NCI-H1417 treated with DMSO at 0.1 percent for 48 hours (cell line): Measurements from ENCODE around the gene GOLGA6A.

Source experiments
- DNase-seq: peaks from one replicate; lab custom pipeline; 2025; lab: John Stamatoyannopoulos, UW

Gene GOLGA6A

DNA sequence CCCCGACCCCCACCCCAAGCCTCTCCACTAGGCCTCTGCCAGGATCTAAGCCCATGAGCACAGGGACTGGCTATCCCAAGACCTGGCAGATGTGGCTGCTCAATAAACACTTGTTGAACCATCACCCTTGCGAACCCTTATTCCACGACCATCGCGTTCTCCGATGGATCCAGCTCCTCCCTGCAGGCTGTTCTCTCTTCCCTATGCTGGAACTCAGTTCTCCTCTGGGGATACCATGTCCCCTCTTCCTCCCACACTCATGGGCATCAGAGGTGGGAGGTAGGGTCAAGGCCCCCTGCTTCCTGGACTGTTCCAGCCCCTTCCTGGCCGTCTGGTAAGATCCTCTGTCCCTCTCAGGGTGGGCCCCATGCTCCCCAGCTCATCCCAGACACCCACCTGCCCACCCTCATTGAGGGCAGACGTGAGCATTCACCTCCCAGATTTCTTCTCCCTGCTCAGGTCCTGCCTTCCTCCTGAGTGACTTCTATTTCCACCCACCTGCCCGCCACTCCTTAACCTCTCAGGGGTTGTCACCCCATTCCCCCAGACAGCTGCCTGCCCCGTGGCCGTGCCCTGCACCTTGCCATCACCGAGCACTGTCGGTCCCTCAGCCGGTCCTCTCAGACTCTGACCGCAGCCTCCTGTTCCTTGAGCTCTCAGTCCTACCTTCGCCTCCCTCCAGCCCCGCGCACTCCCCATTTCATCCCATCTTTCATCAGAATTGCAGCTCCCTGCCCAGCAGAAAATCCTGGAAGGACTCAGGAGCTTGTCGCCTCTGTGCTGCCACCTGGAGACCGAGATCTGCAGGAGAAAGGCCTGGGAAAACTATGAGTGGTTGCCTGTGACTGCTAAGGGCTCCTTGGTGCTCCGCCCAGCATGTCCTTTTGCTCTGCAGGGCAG is 45.8 kb downstream of the GOLGA6A start:
- no peak for DNase-seq

DNA sequence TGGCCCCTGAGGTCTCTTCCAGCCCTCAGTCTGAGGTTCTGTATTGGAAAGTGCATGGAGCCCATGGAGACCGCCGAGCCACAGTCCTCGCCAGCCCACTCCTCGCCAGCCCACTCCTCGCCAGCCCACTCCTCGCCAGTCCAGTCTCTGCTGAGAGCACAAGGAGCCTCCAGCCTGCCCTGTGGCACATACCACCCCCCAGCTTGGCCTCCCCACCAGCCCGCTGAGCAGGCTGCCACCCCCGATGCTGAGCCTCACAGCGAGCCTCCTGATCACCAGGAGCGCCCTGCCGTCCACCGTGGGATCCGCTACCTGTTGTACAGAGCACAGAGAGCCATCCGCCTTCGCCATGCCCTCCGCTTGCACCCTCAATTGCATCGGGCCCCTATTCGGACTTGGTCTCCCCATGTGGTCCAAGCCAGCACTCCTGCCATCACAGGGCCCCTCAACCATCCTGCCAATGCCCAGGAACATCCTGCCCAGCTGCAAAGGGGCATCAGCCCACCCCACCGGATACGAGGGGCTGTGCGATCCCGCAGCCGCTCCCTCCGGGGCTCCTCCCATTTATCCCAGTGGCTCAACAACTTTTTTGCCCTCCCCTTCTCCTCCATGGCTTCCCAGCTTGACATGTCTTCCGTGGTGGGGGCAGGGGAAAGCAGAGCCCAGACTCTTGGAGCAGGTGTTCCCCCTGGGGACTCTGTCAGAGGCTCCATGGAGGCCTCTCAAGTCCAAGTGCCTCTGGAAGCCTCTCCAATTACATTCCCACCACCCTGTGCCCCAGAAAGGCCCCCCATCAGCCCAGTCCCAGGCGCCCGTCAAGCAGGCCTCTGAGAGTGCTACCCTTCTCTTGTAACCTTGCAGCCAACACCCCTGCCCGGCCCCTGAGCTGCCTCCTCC is 47.0 kb downstream of the GOLGA6A start:
- DNase-seq = no peak

DNA sequence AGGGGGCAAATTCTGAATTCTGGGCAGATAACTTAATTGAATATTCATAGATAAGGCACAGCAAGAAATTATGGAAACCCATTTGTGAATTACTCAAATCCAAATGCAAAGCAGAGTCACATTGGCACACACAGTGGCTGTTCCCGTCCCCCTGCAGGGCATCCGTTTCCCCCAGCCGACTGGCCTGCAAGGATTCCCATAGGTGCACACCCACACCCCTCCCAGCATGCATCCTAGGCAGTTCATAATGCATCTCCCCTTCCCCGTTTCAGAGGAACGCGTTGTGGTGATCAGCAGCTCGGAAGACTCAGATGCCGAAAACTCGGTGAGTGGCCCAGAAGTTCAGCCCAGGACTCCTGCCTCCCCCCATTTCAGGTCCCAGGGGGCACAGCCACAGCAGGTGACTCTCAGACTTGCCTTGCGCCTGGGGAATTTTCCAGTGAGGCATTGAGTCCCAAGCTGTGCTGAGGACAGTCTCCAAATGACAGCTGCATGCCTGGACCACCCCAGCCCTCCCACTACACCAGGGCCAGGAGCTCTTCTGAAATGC is 48.1 kb downstream of the GOLGA6A start:
- no peak for DNase-seq

DNA sequence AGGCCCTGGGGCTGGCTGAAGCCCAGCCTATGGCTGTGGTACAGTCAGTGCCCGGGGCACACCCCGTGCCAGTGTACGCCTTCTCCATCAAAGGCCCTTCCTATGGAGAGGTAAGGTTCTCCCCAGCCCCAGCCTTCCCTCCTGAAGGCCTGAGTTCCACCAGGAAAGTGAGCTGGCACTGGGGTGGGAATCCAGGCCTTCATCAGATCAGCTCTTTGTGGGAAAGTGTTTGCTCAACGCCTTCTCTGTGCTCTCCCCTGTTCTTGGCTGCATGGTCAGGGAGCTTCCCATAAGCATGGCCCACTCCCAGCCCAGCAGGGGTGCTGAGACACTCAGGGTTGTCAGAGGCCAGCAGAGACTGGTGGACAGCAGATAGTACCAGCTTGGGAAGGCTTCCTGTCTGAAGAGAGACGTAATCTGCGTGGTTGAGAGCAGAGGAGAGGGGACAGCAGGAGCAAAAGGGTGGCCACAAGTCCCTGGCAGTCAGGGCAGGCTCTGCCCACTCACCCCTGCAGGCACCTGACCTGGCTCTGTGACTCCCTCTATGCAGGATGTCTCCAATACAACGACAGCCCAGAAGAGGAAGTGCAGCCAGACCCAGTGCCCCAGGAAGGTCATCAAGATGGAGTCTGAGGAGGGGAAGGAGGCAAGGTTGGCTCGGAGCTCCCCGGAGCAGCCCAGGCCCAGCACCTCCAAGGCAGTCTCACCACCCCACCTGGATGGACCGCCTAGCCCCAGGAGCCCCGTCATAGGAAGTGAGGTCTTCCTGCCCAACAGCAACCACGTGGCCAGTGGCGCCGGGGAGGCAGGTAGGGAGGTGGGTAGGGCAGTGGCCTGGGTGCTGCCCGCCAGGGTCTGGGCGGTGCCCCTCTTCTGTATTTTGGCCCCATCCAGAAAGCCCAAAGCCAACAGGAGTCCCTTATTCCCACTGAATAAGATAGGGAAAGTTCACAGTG is 49.5 kb downstream of the GOLGA6A start:
- DNase-seq = no peak

DNA sequence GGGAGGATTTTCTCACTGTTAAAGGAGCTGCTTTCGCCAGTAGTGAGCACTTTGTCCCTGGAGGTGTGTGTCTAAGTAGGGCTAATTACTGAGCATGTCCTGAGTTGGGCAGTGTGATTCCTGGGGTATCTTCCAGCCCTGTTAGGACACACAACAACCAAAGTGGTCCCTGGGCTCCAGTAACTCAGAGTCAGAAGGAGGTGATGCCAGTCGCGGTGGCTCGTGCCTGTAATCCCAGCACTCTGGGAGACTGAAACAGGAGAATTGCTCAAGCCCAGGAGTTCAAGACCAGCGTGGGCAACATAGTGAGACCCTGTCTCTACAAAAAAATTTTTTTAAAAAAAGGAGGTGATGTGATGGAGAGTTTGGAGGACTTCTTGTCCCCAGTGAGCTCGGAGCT is 50.3 kb downstream of the GOLGA6A start:
- no peak for DNase-seq

DNA sequence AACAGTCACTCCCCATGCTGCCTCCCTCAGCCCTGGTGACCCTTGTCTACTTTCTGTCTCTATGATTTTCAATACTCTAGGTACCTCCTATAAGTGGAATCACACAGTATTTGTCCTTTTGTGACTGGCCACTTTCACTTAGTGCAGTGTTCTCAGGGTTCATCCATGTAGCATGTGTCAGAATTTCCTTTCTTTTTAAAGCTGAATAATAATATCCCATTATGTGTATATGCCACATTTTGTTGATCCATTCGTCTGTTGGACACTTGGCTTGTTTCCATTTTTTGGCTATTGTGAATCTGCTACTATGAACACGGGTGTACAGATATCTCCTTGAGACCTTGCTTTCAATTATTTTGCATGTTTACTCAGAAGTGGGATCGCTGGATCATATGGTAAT is 53.7 kb downstream of the GOLGA6A start:
- DNase-seq = no peak

DNA sequence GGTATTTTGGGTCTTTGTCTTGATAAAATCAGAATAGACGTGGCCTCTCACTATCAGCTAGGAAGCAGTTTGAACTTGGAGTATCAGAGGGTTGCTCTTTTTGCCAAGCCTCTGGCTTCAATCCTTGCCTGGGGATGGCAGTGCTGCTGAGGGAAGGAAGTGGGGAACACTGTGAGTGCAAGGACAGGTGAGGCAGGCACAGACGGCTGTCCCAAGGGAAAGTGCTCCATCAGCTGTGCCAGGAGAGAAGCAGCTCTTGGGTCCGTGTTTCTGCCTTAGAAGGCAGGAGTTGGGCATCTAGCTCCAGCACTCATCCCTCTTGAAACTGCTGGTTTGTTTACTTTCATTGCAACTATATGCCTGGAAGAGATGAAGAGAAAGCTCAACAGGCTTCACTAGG is 54.7 kb downstream of the GOLGA6A start:
- DNase-seq = no peak

DNA sequence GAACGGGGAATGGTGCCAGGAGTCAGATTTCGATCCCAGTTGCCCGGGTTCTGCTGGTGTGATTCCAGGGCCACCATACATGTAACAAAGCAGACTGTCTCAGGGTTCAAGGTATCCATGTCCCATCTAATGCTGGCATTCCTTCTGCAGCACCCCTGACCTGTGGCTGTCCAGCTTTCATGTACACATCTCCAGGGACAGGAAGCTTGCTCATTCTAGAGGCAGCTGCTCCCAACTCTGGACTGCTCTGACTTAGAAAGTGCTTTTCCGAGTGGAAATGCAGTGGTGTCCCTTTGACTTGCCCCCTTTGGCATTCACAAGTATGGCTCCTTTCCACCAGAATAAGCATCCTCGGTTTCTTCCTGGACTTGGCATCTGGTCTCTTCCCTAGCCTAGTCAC is 56.9 kb downstream of the GOLGA6A start:
- no peak for DNase-seq

DNA sequence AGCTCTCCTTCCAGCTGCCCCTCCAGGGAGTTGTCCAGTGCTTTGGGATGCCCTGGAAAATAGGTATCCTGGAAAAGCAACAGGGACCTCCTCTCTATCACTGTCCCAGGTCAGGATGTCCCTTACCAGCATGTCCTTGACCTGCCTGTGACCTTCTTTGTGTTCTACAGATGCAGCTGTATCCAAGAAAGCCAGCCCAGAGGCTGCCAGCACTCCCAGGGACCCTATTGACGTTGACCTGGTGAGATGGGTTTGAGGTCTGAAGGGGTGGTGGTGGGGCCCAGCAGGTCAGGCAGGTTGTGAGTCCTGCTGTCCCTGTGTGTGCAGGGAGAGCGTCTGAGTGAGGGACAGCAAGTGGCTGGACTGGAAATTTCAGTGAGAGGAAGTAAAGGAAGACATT is 57.7 kb downstream of the GOLGA6A start:
- no peak for DNase-seq

DNA sequence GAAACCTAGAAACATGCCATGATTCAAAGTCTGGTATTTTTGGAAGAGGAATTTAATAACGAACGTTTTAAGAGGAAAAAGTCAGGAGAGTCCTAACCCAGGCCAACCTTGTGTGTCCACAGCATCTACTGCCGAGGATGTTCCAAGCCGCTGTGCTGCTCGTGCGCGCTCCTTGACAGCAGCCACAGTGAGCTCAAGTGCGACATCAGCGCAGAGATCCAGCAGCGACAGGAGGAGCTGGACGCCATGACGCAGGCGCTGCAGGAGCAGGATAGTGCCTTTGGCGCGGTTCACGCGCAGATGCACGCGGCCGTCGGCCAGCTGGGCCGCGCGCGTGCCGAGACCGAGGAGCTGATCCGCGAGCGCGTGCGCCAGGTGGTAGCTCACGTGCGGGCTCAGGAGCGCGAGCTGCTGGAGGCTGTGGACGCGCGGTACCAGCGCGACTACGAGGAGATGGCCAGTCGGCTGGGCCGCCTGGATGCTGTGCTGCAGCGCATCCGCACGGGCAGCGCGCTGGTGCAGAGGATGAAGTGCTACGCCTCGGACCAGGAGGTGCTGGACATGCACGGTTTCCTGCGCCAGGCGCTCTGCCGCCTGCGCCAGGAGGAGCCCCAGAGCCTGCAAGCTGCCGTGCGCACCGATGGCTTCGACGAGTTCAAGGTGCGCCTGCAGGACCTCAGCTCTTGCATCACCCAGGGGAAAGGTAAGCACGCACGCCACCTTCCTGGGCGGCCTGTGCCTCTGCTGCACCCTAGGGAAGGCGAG is 59.5 kb downstream of the GOLGA6A start:
- no peak for DNase-seq
